Astrocyte (in vitro differentiated cells and primary cell): ENCODE data around the gene ZNF234. TPM values are rescaled to one million over a fixed set of nuclear protein-coding genes. Genes with fewer than 3 reads are reported as not detected.

ENCODE experiments used
- DNase-seq: peaks from one replicate; pipeline ENCODE4 v3.0.0-alpha.2; 2010; ENCODE audit warnings: low read depth
- FAIRE-seq: peaks from 2 replicates; lab custom pipeline; 2011; peaks lifted over from hg19 to GRCh38; lab: Jason Lieb, UNC
- H2AFZ ChIP-seq: 2 replicates; pipeline ENCODE4 v1.6.0; 2012; ENCODE audit warnings: low read depth, low read length, inconsistent platforms
- H3K27ac ChIP-seq: 2 replicates; pipeline ENCODE4 v1.5.1; 2011; ENCODE audit warnings: low read depth, low read length, inconsistent platforms
- H3K27me3 ChIP-seq: 2 replicates; pipeline ENCODE4 v1.6.0; 2011; ENCODE audit warnings: low read length, inconsistent platforms; ENCODE audit not compliant: insufficient read depth
- H3K36me3 ChIP-seq: 2 replicates; pipeline ENCODE4 v1.5.1; 2011; ENCODE audit warnings: low read length, inconsistent platforms; ENCODE audit not compliant: insufficient read depth
- H3K4me1 ChIP-seq: 2 replicates; pipeline ENCODE4 v1.5.1; 2011; ENCODE audit warnings: low read length, inconsistent platforms; ENCODE audit not compliant: insufficient read depth
- H3K4me2 ChIP-seq: 2 replicates; pipeline ENCODE4 v1.6.0; 2012; ENCODE audit warnings: low read length, inconsistent platforms
- H3K4me3 ChIP-seq: 2 replicates; pipeline ENCODE4 v1.5.1; 2011; ENCODE audit warnings: low read depth, mild to moderate bottlenecking, low read length, inconsistent platforms; ENCODE audit not compliant: insufficient read depth
- H3K79me2 ChIP-seq: 2 replicates; pipeline ENCODE4 v1.6.0; 2012; ENCODE audit warnings: mild to moderate bottlenecking, low read length, inconsistent platforms; ENCODE audit not compliant: insufficient read depth
- H3K9ac ChIP-seq: 2 replicates; pipeline ENCODE4 v1.6.0; 2012; ENCODE audit warnings: mild to moderate bottlenecking, low read length, inconsistent platforms
- H3K9me3 ChIP-seq: 2 replicates; pipeline ENCODE4 v1.5.1; 2012; ENCODE audit warnings: low read depth, mild to moderate bottlenecking, low read length, inconsistent platforms; ENCODE audit not compliant: insufficient read depth
- H4K20me1 ChIP-seq: 2 replicates; pipeline ENCODE4 v1.6.0; 2012; ENCODE audit warnings: low read length, inconsistent platforms; ENCODE audit not compliant: insufficient read depth
- H3K27ac Mint-ChIP-seq: one replicate; pipeline ENCODE4 v1.8.0; 2021; ENCODE audit warnings: mild to moderate bottlenecking, mixed read lengths; ENCODE audit not compliant: unreplicated experiment
- H3K27me3 Mint-ChIP-seq: one replicate; pipeline ENCODE4 v1.8.0; 2021; ENCODE audit warnings: low read depth, mixed read lengths; ENCODE audit not compliant: unreplicated experiment
- H3K36me3 Mint-ChIP-seq: one replicate; pipeline ENCODE4 v1.8.0; 2021; ENCODE audit warnings: low read depth, mixed read lengths; ENCODE audit not compliant: unreplicated experiment
- H3K4me1 Mint-ChIP-seq: one replicate; pipeline ENCODE4 v1.8.0; 2021; ENCODE audit warnings: low read depth, mixed read lengths; ENCODE audit not compliant: unreplicated experiment
- H3K4me3 Mint-ChIP-seq: one replicate; pipeline ENCODE4 v1.8.0; 2021; ENCODE audit warnings: mild to moderate bottlenecking, moderate library complexity, mixed read lengths; ENCODE audit not compliant: unreplicated experiment
- H3K9me3 Mint-ChIP-seq: one replicate; pipeline ENCODE4 v1.8.0; 2021; ENCODE audit warnings: mild to moderate bottlenecking, mixed read lengths; ENCODE audit not compliant: unreplicated experiment
- EZH2 ChIP-seq: IDR thresholded peaks from 2 replicates; pipeline ENCODE4 v1.6.1; 2012; ENCODE audit warnings: mild to moderate bottlenecking, low read length, inconsistent platforms; ENCODE audit not compliant: insufficient read depth
- total RNA-seq: library from RNA; stranded (reverse); gene quantifications from 2 replicates; pipeline ENCODE4 v1.2.1, GENCODE V29; 2021
- TF ChIP-seq, protein P1 (sequence below): IDR thresholded peaks from 2 replicates; pipeline ENCODE4 v1.5.1; 2011; ENCODE audit warnings: low read depth, mild to moderate bottlenecking, inconsistent platforms, low read length, moderate library complexity; ENCODE audit not compliant: insufficient read depth

The ZNF234 gene
- total RNA-seq, 1 donor from 2014 or later: 11.6 TPM

DNA sequence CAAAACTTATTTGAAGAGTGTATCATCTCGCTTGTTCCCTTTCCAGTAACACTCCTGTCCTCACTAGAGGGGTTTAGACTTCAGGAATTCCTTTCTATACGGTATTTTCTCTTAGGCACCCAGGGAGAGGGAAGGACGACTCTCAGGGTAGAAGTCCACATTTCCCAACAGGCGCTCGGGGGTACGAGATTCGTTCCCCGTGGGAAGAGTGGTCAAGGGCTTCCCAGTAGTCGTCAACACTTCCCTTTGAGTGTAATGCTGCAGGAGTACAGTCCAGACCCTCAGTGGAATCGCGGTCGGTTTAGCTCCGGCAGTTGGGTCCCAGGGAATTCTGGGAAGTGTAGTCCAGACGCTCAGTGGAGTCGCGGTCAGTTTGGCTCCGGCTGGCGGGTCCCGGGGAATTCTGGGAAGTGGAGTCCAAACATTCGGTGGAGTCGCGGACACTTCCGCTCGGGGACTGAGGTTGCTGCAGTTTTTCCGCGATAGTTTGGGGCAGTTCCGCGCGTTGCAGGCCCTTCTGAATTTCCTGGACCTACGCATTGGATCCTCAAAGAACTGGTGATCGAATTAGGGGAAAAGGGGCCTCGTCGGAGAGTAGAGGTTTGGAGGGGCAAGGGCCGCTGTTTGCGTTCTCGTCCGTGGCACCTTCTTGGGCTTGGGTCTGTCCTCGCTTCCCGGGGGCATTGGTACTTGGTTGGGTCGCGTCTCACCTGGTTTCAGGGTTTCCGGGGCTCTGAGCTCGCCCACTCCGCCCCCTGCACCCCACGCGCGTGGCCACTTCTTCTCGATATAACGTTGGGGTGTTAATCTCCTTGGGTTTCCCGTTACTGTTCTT is 47.2 kb upstream of the ZNF234 start, which contains the start of gene ZNF224:
Gene ZNF224, plus strand, starts transcription at position 431 of the 835 bp plus-strand sequence. CDS start 3,513 bp downstream, outside the sequence.
- peak within 1 kb of the TSS; percentile 99 for H3K4me3 Mint-ChIP-seq
- peak; percentile 83 for DNase-seq
- no peaks in the 10 kb centered on the region for H3K4me1 ChIP-seq
- H3K4me1 Mint-ChIP-seq: peaks cover 3% of the 10 kb centered on the region
- peaks cover 26% of the 10 kb centered on the region for H3K79me2 ChIP-seq
- H3K27ac ChIP-seq: peak within 1 kb of the TSS; percentile 63
- H3K4me3 ChIP-seq: peak within 1 kb of the TSS; percentile 97
- no peaks in the 10 kb centered on the region for H3K27me3 Mint-ChIP-seq
- peak; percentile 92 for FAIRE-seq
- H3K27ac Mint-ChIP-seq: peak within 1 kb of the TSS; percentile 93
- H3K4me2 ChIP-seq: peak within 1 kb of the TSS; percentile 97
- H3K9me3 Mint-ChIP-seq: no peaks in the 10 kb centered on the region
- no peak for TF ChIP-seq EZH2
- TF ChIP-seq, protein P1, sequence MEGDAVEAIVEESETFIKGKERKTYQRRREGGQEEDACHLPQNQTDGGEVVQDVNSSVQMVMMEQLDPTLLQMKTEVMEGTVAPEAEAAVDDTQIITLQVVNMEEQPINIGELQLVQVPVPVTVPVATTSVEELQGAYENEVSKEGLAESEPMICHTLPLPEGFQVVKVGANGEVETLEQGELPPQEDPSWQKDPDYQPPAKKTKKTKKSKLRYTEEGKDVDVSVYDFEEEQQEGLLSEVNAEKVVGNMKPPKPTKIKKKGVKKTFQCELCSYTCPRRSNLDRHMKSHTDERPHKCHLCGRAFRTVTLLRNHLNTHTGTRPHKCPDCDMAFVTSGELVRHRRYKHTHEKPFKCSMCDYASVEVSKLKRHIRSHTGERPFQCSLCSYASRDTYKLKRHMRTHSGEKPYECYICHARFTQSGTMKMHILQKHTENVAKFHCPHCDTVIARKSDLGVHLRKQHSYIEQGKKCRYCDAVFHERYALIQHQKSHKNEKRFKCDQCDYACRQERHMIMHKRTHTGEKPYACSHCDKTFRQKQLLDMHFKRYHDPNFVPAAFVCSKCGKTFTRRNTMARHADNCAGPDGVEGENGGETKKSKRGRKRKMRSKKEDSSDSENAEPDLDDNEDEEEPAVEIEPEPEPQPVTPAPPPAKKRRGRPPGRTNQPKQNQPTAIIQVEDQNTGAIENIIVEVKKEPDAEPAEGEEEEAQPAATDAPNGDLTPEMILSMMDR: no peak
- no peaks in the 10 kb centered on the region for H3K36me3 ChIP-seq
- no peaks in the 10 kb centered on the region for H3K9me3 ChIP-seq
- H4K20me1 ChIP-seq: no peaks in the 10 kb centered on the region
- H3K9ac ChIP-seq: peak within 1 kb of the TSS; percentile 92
- H2AFZ ChIP-seq: peak within 1 kb of the TSS; percentile 99
- H3K27me3 ChIP-seq: no peaks in the 10 kb centered on the region
- peaks cover 4% of the 10 kb centered on the region for H3K36me3 Mint-ChIP-seq

DNA sequence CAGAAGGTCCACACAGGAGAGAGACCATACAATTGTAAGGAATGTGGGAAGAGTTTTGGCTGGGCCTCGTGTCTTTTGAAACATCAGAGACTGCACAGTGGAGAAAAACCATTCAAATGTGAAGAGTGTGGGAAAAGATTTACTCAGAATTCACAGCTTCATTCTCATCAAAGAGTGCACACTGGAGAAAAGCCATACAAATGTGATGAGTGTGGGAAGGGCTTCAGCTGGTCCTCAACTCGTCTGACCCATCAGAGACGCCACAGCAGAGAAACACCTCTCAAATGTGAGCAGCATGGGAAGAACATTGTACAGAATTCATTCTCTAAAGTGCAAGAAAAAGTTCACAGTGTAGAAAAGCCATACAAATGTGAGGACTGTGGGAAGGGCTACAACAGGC is 33.6 kb upstream of the ZNF234 start:
- Histone ChIP-seq H3K27ac (no peak overlapping the region), H3K4me2 (no peak overlapping the region), H3K36me3 (peaks cover 30% of the 10 kb centered on the region), H3K9me3 (peaks cover 30% of the 10 kb centered on the region), H3K4me1 (no peaks in the 10 kb centered on the region), H2AFZ (no peak overlapping the region), H3K9ac (no peak overlapping the region), H3K27me3 (no peaks in the 10 kb centered on the region), H3K79me2 (no peaks in the 10 kb centered on the region), H4K20me1 (no peaks in the 10 kb centered on the region), H3K4me3 (no peak overlapping the region)
- Mint-ChIP-seq H3K27ac (no peak overlapping the region), H3K9me3 (peaks cover 32% of the 10 kb centered on the region), H3K36me3 (peaks cover 45% of the 10 kb centered on the region), H3K4me3 (no peak overlapping the region), H3K27me3 (no peaks in the 10 kb centered on the region), H3K4me1 (peaks cover 4% of the 10 kb centered on the region)
- no peak for TF ChIP-seq EZH2
- TF ChIP-seq, protein P1: no peak
- FAIRE-seq (no peak), DNase-seq (no peak)

DNA sequence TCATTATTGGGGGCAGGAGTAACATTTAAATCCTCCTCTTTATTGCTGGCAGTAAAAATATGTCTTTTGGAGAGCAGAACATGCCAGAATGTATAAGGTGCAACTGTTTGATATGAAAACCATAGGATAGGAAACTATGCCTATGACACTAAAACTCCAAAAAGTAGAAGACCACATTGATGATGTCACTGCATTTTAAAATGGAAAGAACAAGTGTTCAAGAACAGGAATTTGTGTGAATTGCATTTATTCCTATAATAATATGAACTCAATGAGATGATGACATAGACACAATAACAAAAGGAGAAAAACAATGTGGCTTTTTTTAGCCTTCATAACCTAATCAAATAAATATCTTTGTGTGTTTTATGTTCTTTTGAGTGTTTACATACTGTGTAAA is 31.9 kb upstream of the ZNF234 start:
- Histone ChIP-seq H3K27me3 (no peaks in the 10 kb centered on the region), H3K9ac (no peak overlapping the region), H2AFZ (no peak overlapping the region), H3K4me1 (peaks cover 5% of the 10 kb centered on the region), H3K79me2 (peaks cover 9% of the 10 kb centered on the region), H3K4me3 (no peak overlapping the region), H3K36me3 (peaks cover 21% of the 10 kb centered on the region), H4K20me1 (no peaks in the 10 kb centered on the region), H3K9me3 (peaks cover 30% of the 10 kb centered on the region), H3K27ac (no peak overlapping the region), H3K4me2 (no peak overlapping the region)
- Mint-ChIP-seq H3K36me3 (peaks cover 32% of the 10 kb centered on the region), H3K9me3 (peaks cover 27% of the 10 kb centered on the region), H3K27me3 (no peaks in the 10 kb centered on the region), H3K27ac (no peak overlapping the region), H3K4me3 (no peak overlapping the region), H3K4me1 (peaks cover 4% of the 10 kb centered on the region)
- FAIRE-seq (no peak), DNase-seq (no peak)
- TF ChIP-seq EZH2: no peak
- TF ChIP-seq, protein P1: no peak
